Testis (tissue), 3 donors: Measurements from ENCODE around the gene CCDC51. TPM values are rescaled to one million over a fixed set of nuclear protein-coding genes. Genes with fewer than 3 reads are reported as not detected.
"Not testable (repeated sequence)": the region's sequence is repeated elsewhere in the genome, so short reads cannot be mapped to it uniquely, and the experiment has no call there.

Source experiments
- DNase-seq: peaks from one replicate; pipeline ENCODE4 v3.0.0-alpha.2; 2019
- H3K27ac ChIP-seq, 2 donors: fragments of 200-600 bp; sonication (generic); one replicate each; pipeline ENCODE4 v1.5.1; 2019
- H3K27me3 ChIP-seq: fragments of 200-600 bp; sonication (generic); one replicate; pipeline ENCODE4 v1.5.1; 2019
- H3K36me3 ChIP-seq: fragments of 200-600 bp; sonication (generic); one replicate; pipeline ENCODE4 v1.5.1; 2017; ENCODE audit warnings: low read depth; ENCODE audit errors: missing control alignments
- H3K4me1 ChIP-seq: fragments of 200-600 bp; sonication (generic); one replicate; pipeline ENCODE4 v1.5.1; 2019
- H3K4me3 ChIP-seq, 2 donors: fragments of 200-600 bp; sonication (generic); one replicate each; pipeline ENCODE4 v1.5.1; 2017 to 2019
- H3K9me3 ChIP-seq: fragments of 200-600 bp; sonication (generic); one replicate; pipeline ENCODE4 v1.5.1; 2017
- CTCF ChIP-seq, 3 experiments: fragments of 450-650 bp in 2 of 3; fragments of 200-600 bp in 1 of 3; sonication (generic) in 1 of 3; IDR thresholded peaks; one replicate each; pipeline ENCODE4 v1.5.1; 2016 to 2019; ENCODE audit warnings: antibody characterized with exemption in 3 of 3, mild to moderate bottlenecking in 2 of 3, moderate library complexity in 1 of 3
- POLR2A ChIP-seq: fragments of 450-650 bp; IDR thresholded peaks from one replicate; pipeline ENCODE4 v1.6.1; 2017; ENCODE audit warnings: antibody characterized with exemption, mild to moderate bottlenecking, moderate library complexity
- WGBS, 2 donors: methylation state at CpG; one replicate each; pipeline ENCODE4 v1.1.5; 2018; 5-methylcytosine and 5-hydroxymethylcytosine counted together
- intact Hi-C: fragments of 100-400 bp; cut with DNase I; formaldehyde crosslinking; loops from one replicate; pipeline ENCODE4 v1.15.1; 2023; ENCODE audit warnings: low total_unique reads
- polyA plus RNA-seq: library from polyadenylated mRNA; stranded (reverse); fragments of 350-450 nt; fragmentation: Illumina TruSeq; extraction: RNeasy Lipid Tissue Mini Kit (QIAGEN cat#74804); gene quantifications from one replicate; pipeline ENCODE4 v1.2.3, GENCODE V29; 2014; ENCODE audit warnings: low read depth, low replicate concordance; ENCODE audit not compliant: insufficient read depth
- total RNA-seq, 2 donors: library from RNA; depleted of rRNA; stranded (reverse); fragments of >200 nt; gene quantifications; one replicate each; pipeline ENCODE4 v1.2.3, GENCODE V29; 2016

Gene CCDC51
- total and polyA plus RNA-seq, 3 donors from 2014 or later, result 11.7 to 16.0 (median 16.0) TPM

GRCh38 chr3:48477959-48478520, 38.1 kb upstream of the CCDC51 start:
- no peak for DNase-seq

GRCh38 chr3:48476426-48477053, 36.6 kb upstream of the CCDC51 start:
- TF ChIP-seq POLR2A, result no peak
- no peak for TF ChIP-seq CTCF (IDR thresholded peaks at IDR 0.05)
- Histone ChIP-seq H3K4me3 (no peak overlapping the region), H3K9me3 (no peaks in the 10 kb centered on the region), H3K4me1 (peaks cover 14% of the 10 kb centered on the region), H3K27ac (no peak overlapping the region), H3K27me3 (no peaks in the 10 kb centered on the region), H3K36me3 (no peaks in the 10 kb centered on the region)
- WGBS, 2 donors, result 85 to 91% methylated on average over 9 of the region's 9 CpGs
- DNase-seq, result no peak
- intact Hi-C loops, result no loop called here

More at GRCh38 chr3:48477959-48478520, 38.1 kb upstream of the CCDC51 start:
- H3K4me3 ChIP-seq, result no peak overlapping the region
- TF ChIP-seq CTCF (IDR thresholded peaks at IDR 0.05) (no peak), POLR2A (no peak)
- H3K27ac ChIP-seq, result no peak overlapping the region
- H3K9me3 ChIP-seq, result no peaks in the 10 kb centered on the region
- H3K36me3 ChIP-seq, result no peaks in the 10 kb centered on the region
- H3K4me1 ChIP-seq, result peaks cover 5% of the 10 kb centered on the region
- 86 to 90% methylated on average over 7 to 9 of the region's 9 CpGs for WGBS, 2 donors
- intact Hi-C loops, result no loop called here
- no peaks in the 10 kb centered on the region for H3K27me3 ChIP-seq

- 85% methylated on average over 7 to 11 of the region's 11 CpGs for WGBS, 2 donors
- Histone ChIP-seq H3K27ac (no peak overlapping the region), H3K4me3 (no peak overlapping the region), H3K9me3 (no peaks in the 10 kb centered on the region), H3K36me3 (no peaks in the 10 kb centered on the region), H3K27me3 (no peaks in the 10 kb centered on the region), H3K4me1 (peaks cover 19% of the 10 kb centered on the region)
- DNase-seq, result no peak
- intact Hi-C loops, result no loop called here
- TF ChIP-seq POLR2A, result no peak
- no peak for TF ChIP-seq CTCF (IDR thresholded peaks at IDR 0.05)
Measured at GRCh38 chr3:48475188-48475587, 35.3 kb upstream of the CCDC51 start.

GRCh38 chr3:48474619-48475018, 34.7 kb upstream of the CCDC51 start:
- intact Hi-C loops, result no loop called here
- WGBS, 2 donors, result 66 to 68% methylated on average over 4 of the region's 4 CpGs
- no peak for DNase-seq

GRCh38 chr3:48474031-48474430, 34.1 kb upstream of the CCDC51 start:
- H3K36me3 ChIP-seq, DNase-seq, intact Hi-C loops, H3K27me3 ChIP-seq, H3K4me3 ChIP-seq, H3K9me3 ChIP-seq, H3K27ac ChIP-seq: not testable (repeated sequence)
- peaks cover 21% of the 10 kb centered on the region for H3K4me1 ChIP-seq
- 95 to 96% methylated on average over 4 of the region's 4 CpGs for WGBS, 2 donors

More at GRCh38 chr3:48474619-48475018, 34.7 kb upstream of the CCDC51 start:
- Histone ChIP-seq H3K4me1 (peaks cover 21% of the 10 kb centered on the region), H3K27me3 (no peaks in the 10 kb centered on the region), H3K9me3 (no peaks in the 10 kb centered on the region), H3K36me3 (no peaks in the 10 kb centered on the region), H3K27ac (no peak overlapping the region), H3K4me3 (no peak overlapping the region)
- TF ChIP-seq CTCF (IDR thresholded peaks at IDR 0.05), result no peak
- TF ChIP-seq POLR2A, result no peak
